Measurements from ENCODE around the gene CALM1.

CALM1 gene

GRCh38 chr14:90412058-90412457 is 15.2 kb downstream of the CALM1 start:
- DNase-seq: no peak

GRCh38 chr14:90416720-90417119 is 19.9 kb downstream of the CALM1 start:
- DNase-seq: no peak

- no peak for DNase-seq
Observed at GRCh38 chr14:90418053-90418452, 21.2 kb downstream of the CALM1 start.

GRCh38 chr14:90419200-90419599 is 22.4 kb downstream of the CALM1 start:
- no peak for DNase-seq

GRCh38 chr14:90421001-90421631 is 24.3 kb downstream of the CALM1 start:
- DNase-seq: no peak

GRCh38 chr14:90421632-90422020 is 24.8 kb downstream of the CALM1 start:
- DNase-seq: no peak

- no peak for DNase-seq
Observed at GRCh38 chr14:90423166-90423565, 26.3 kb downstream of the CALM1 start.

- DNase-seq: no peak
Observed at GRCh38 chr14:90424075-90424474, 27.2 kb downstream of the CALM1 start.

GRCh38 chr14:90424686-90425372 is 28.0 kb downstream of the CALM1 start:
- DNase-seq: no peak

GRCh38 chr14:90425373-90425879 is 28.6 kb downstream of the CALM1 start:
- DNase-seq: no peak

GRCh38 chr14:90426031-90426540 is 29.3 kb downstream of the CALM1 start:
- DNase-seq: no peak

GRCh38 chr14:90426663-90427062 is 29.8 kb downstream of the CALM1 start:
- DNase-seq: no peak

GRCh38 chr14:90427848-90428426 is 31.1 kb downstream of the CALM1 start:
- DNase-seq: no peak

- DNase-seq: no peak
Observed at GRCh38 chr14:90428676-90429075, 31.8 kb downstream of the CALM1 start.

GRCh38 chr14:90429236-90429635 is 32.4 kb downstream of the CALM1 start:
- DNase-seq: no peak

GRCh38 chr14:90429754-90430153 is 32.9 kb downstream of the CALM1 start:
- DNase-seq: no peak

- DNase-seq: no peak
Observed at GRCh38 chr14:90434370-90435020, 37.7 kb downstream of the CALM1 start.

- no peak for DNase-seq
Observed at GRCh38 chr14:90438841-90439240, 42.0 kb downstream of the CALM1 start.

- DNase-seq: no peak
Observed at GRCh38 chr14:90440021-90440451, 43.2 kb downstream of the CALM1 start.

GRCh38 chr14:90440592-90440991 is 43.8 kb downstream of the CALM1 start:
- DNase-seq: no peak

- DNase-seq: no peak
Observed at GRCh38 chr14:90442388-90442787, 45.6 kb downstream of the CALM1 start.

- DNase-seq: no peak
Observed at GRCh38 chr14:90443161-90444076, 46.6 kb downstream of the CALM1 start.
